SK-N-SH (cell line): ENCODE measurements around the gene ATP5PD. TPM values are rescaled to one million over a fixed set of nuclear protein-coding genes. Genes with fewer than 3 reads are reported as not detected.

Experiments
- CTCF ChIA-PET: fragments of 300-600, 350-600 bp; formaldehyde crosslinking; extraction: SDS; loops from one replicate; lab custom pipeline; 2021; lab: Yijun Ruan, JAX
- POLR2A ChIA-PET: fragments of 350-600 bp; sonication (Branson Sonifier 250); formaldehyde crosslinking; extraction: SDS; loops from one replicate; lab custom pipeline; 2020; ENCODE audit warnings: antibody characterized with exemption, inconsistent platforms; lab: Yijun Ruan, JAX
- DNase-seq: peaks from one replicate; pipeline ENCODE4 v3.0.0; 2012
- H2AFZ ChIP-seq: fragments of 200-600 bp; sonication (generic); 2 replicates; pipeline ENCODE4 v1.8.1; 2016; ENCODE audit warnings: antibody characterized with exemption, mild to moderate bottlenecking, low read depth
- H3F3A ChIP-seq: fragments of 200-600 bp; sonication (generic); replicated peaks from 2 replicates; pipeline ENCODE3; 2016; ENCODE audit warnings: antibody characterized with exemption, mild to moderate bottlenecking; ENCODE audit not compliant: insufficient read depth
- H3K27ac ChIP-seq, 2 experiments: fragments of 200-500 bp in 1 of 2; fragments of 200-600 bp in 1 of 2; sonication (Bioruptor generic) in 1 of 2; sonication (generic), shearing (Covaris generic) in 1 of 2; 2 replicates each; pipeline versions ENCODE4 v1.5.1 to v1.6.1; 2014 to 2016; ENCODE audit warnings: low read depth in 2 of 2, inconsistent platforms in 1 of 2, low read length in 1 of 2, mild to moderate bottlenecking in 1 of 2, mixed read lengths in 1 of 2
- H3K27me3 ChIP-seq: fragments of 200-600 bp; sonication (generic), shearing (Covaris generic); 2 replicates; pipeline ENCODE4 v1.6.1; 2016; ENCODE audit warnings: mixed run types; ENCODE audit not compliant: insufficient read depth
- H3K36me3 ChIP-seq, 2 experiments: fragments of 200-500 bp in 1 of 2; fragments of 200-600 bp in 1 of 2; sonication (Bioruptor generic) in 1 of 2; sonication (generic) in 1 of 2; replicated peaks in 1 of 2; 2 replicates each; pipeline versions ENCODE3 to v1.5.1; 2014 to 2016; ENCODE audit warnings: low read length in 1 of 2, mild to moderate bottlenecking in 1 of 2; ENCODE audit not compliant: insufficient read depth in 2 of 2, control insufficient read depth in 1 of 2
- H3K4me1 ChIP-seq, 2 experiments: fragments of 200-500 bp in 1 of 2; fragments of 200-600 bp in 1 of 2; sonication (Bioruptor generic) in 1 of 2; sonication (generic), shearing (Covaris generic) in 1 of 2; 2 replicates each; pipeline versions ENCODE4 v1.5.1 to v1.6.1; 2014 to 2016; ENCODE audit warnings: low read depth in 1 of 2, low read length in 1 of 2, mixed run types in 1 of 2; ENCODE audit not compliant: insufficient read depth in 2 of 2, control insufficient read depth in 1 of 2
- H3K4me2 ChIP-seq: fragments of 200-600 bp; sonication (generic), shearing (Covaris generic); 2 replicates; pipeline ENCODE4 v1.6.1; 2017; ENCODE audit warnings: mixed run types
- H3K4me3 ChIP-seq, 2 experiments: fragments of 200-500 bp in 1 of 2; fragments of 200-600 bp in 1 of 2; sonication (Bioruptor generic) in 1 of 2; sonication (generic), shearing (Covaris generic) in 1 of 2; 2 replicates each; pipeline versions ENCODE4 v1.5.1 to v1.8.1; 2014 to 2016; ENCODE audit warnings: low read depth in 2 of 2, inconsistent platforms in 1 of 2, low read length in 1 of 2, mild to moderate bottlenecking in 1 of 2, mixed read lengths in 1 of 2, moderate library complexity in 1 of 2
- H3K79me2 ChIP-seq: fragments of 200-600 bp; sonication (generic); 2 replicates; pipeline ENCODE4 v1.8.1; 2017; ENCODE audit warnings: mild to moderate bottlenecking; ENCODE audit not compliant: insufficient read depth
- H3K9ac ChIP-seq: fragments of 200-600 bp; sonication (generic); 2 replicates; pipeline ENCODE4 v1.6.1; 2017; ENCODE audit warnings: mixed run types
- H3K9me2 ChIP-seq: fragments of 200-600 bp; sonication (generic); 2 replicates; pipeline ENCODE4 v1.6.1; 2017; ENCODE audit warnings: mixed run types
- H3K9me3 ChIP-seq: fragments of 200-600 bp; sonication (generic); 2 replicates; pipeline ENCODE4 v1.6.1; 2017; ENCODE audit warnings: mixed run types, mild to moderate bottlenecking, moderate library complexity
- H4K20me1 ChIP-seq: fragments of 200-600 bp; sonication (generic); 2 replicates; pipeline ENCODE4 v1.6.1; 2017; ENCODE audit warnings: mild to moderate bottlenecking, mixed run types; ENCODE audit not compliant: insufficient read depth
- ELF1 ChIP-seq: IDR thresholded peaks from 2 replicates; pipeline ENCODE4 v1.4.0; 2012
- EZH2phosphoT487 ChIP-seq: fragments of 200-600 bp; sonication (generic); IDR thresholded peaks from 2 replicates; pipeline ENCODE4 v1.6.1; 2017; ENCODE audit warnings: low read depth, mixed run types, mild to moderate bottlenecking, antibody characterized with exemption, moderate library complexity, borderline replicate concordance
- GABPA ChIP-seq: IDR thresholded peaks from 2 replicates; pipeline ENCODE4 v1.4.0; 2012; ENCODE audit warnings: low read depth, mild to moderate bottlenecking
- GATA2 ChIP-seq: sonication (generic); formaldehyde crosslinking; IDR thresholded peaks from 2 replicates; pipeline ENCODE4 v1.5.0; 2020; ENCODE audit warnings: mild to moderate bottlenecking, missing genetic modification reagents
- MXI1 ChIP-seq: IDR thresholded peaks from 2 replicates; pipeline ENCODE4 v1.6.1; 2012; ENCODE audit warnings: mild to moderate bottlenecking, low read depth, low read length, improper control_type of control experiment
- NFIC ChIP-seq: IDR thresholded peaks from 2 replicates; pipeline ENCODE4 v1.4.0; 2012; ENCODE audit warnings: borderline replicate concordance
- NRF1 ChIP-seq: IDR thresholded peaks from 2 replicates; pipeline ENCODE4 v1.6.1; 2012; ENCODE audit warnings: low read depth, mild to moderate bottlenecking, low read length
- PBX3 ChIP-seq: IDR thresholded peaks from 2 replicates; pipeline ENCODE4; 2012
- POLR2AphosphoS5 ChIP-seq: IDR thresholded peaks from 2 replicates; pipeline ENCODE4 v1.6.1; 2012; ENCODE audit warnings: low read depth, low read length
- RAD21 ChIP-seq: IDR thresholded peaks from 2 replicates; pipeline ENCODE4 v1.6.1; 2012; ENCODE audit warnings: mild to moderate bottlenecking, low read length
- RCOR1 ChIP-seq: fragments of 150-350 bp; IDR thresholded peaks from 2 replicates; pipeline ENCODE4 v1.6.1; 2017; ENCODE audit warnings: antibody characterized with exemption, low read length
- RXRA ChIP-seq: IDR thresholded peaks from 2 replicates; pipeline ENCODE4 v1.4.0; 2012; ENCODE audit warnings: low read depth, mild to moderate bottlenecking, borderline replicate concordance
- TAF1 ChIP-seq: IDR thresholded peaks from 2 replicates; pipeline ENCODE4 v1.6.1; 2012; ENCODE audit warnings: low read depth, mild to moderate bottlenecking, low read length, moderate library complexity, borderline replicate concordance
- YY1 ChIP-seq: IDR thresholded peaks from 2 replicates; pipeline ENCODE4 v1.4.0; 2012; ENCODE audit warnings: low read depth, mild to moderate bottlenecking
- WGBS: methylation state at CpG from one replicate; pipeline ENCODE4 v1.1.6; 2017; ENCODE audit warnings: low lambda C conversion rate; 5-methylcytosine and 5-hydroxymethylcytosine counted together
- polyA plus RNA-seq, 3 experiments: library from polyadenylated mRNA; depleted of rRNA; stranded (reverse); fragments of >200 nt; gene quantifications; 2 replicates each; pipeline ENCODE4 v1.2.3, GENCODE V29; 2012
- TF ChIP-seq, protein P1 (sequence below): fragments of 150-350 bp; IDR thresholded peaks from 2 replicates; pipeline ENCODE4 v1.6.1; 2016; ENCODE audit warnings: mild to moderate bottlenecking, low read depth, low read length
- TF ChIP-seq, protein P2 (sequence below): fragments of 200-600 bp; sonication (generic); IDR thresholded peaks from 2 replicates; pipeline ENCODE4 v1.6.1; 2017; ENCODE audit warnings: antibody characterized with exemption, mild to moderate bottlenecking, moderate library complexity

The ATP5PD gene
- polyA plus RNA-seq, 1 of the 3 experiments (the other 2 are of a cell fraction) = 354 TPM

DNA sequence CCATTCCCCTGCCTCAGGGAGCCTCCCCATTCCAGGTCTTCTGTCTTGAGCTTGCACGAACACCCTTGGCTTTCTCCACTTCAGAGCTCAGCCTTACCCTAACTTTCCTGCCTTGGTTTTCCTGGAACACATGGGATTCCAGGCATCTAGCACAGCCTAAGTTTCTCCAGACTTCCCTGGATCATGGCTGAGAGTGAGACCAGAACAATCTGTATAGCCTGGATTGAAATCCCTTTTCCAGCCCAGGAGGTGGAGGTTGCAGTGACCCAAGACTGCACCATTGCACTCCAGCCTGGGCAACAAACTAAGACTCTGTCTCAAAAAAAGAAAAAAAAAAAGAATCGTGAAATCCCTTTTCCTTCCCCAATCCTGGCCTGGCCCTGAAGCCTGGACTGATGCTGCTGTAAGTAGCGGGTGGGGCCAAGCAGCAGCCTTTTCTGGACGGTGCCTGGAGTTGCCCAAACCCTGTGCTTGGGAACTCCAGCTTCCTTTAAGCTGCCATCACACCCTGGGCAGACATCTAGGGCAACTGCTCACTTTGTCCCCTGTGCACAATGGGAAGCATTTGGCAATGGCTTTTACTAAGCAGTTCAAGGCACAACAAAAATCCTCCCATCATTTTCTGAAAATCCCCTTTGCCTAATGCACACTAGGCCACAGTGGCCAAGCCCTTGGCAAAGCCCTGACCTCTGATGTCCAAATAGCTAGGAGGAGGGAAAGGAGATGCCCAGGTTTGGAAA is 29.0 kb upstream of the ATP5PD start (continued):
- TF ChIP-seq PBX3 (no peak), TAF1 (no peak), ELF1 (no peak), MXI1 (no peak), YY1 (no peak), EZH2phosphoT487 (no peak), GATA2 (no peak)
- TF ChIP-seq, protein P1, sequence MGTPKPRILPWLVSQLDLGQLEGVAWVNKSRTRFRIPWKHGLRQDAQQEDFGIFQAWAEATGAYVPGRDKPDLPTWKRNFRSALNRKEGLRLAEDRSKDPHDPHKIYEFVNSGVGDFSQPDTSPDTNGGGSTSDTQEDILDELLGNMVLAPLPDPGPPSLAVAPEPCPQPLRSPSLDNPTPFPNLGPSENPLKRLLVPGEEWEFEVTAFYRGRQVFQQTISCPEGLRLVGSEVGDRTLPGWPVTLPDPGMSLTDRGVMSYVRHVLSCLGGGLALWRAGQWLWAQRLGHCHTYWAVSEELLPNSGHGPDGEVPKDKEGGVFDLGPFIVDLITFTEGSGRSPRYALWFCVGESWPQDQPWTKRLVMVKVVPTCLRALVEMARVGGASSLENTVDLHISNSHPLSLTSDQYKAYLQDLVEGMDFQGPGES = no peak
- TF ChIP-seq, all 33 proteins: peak for 0

DNA sequence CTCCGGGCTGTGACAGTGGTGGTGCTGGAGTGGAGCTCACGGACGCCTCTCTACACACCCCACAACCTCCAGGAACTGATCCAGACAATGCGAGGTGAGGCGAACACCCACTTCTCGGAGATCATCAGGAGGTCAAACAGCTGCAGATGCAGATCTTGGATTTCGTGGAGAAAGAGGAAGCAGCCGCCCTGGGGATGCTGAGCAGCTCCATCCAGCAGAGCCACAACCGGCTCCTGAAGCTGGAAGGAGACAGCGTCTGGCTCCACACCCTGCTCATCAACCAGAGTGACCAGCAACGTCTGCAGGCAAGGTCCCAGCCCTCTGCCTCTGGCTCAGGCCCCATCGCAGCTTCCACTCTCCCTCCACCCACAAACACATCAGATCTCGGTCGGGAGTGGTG is 27.8 kb upstream of the ATP5PD start:
- no peaks in the 10 kb centered on the region for H3K9me2 ChIP-seq
- CTCF ChIA-PET = interaction anchor here (0.9 to 2.7 kb wide), 6 partner anchors 14 to 127 kb away, joined by 3 to 9 read pairs (median 6); no protein-coding TSS in a partner anchor
- WGBS = 73% methylated on average over 12 of the region's 14 CpGs
- no peak overlapping the region for H3K4me2 ChIP-seq
- H2AFZ ChIP-seq = no peak overlapping the region
- no peaks in the 10 kb centered on the region for H4K20me1 ChIP-seq
- no peak overlapping the region for H3K27ac ChIP-seq
- H3K4me1 ChIP-seq = peaks cover 5 to 17% of the 10 kb centered on the region in 2 experiments; a peak in 3 of 4 replicates
- no peak for TF ChIP-seq RCOR1
- no peak for TF ChIP-seq NFIC
- no peak for TF ChIP-seq POLR2AphosphoS5
- TF ChIP-seq RAD21 = no peak
- TF ChIP-seq GABPA = no peak
- no peak for TF ChIP-seq PBX3
- no peak for TF ChIP-seq TAF1
- TF ChIP-seq, protein P2, sequence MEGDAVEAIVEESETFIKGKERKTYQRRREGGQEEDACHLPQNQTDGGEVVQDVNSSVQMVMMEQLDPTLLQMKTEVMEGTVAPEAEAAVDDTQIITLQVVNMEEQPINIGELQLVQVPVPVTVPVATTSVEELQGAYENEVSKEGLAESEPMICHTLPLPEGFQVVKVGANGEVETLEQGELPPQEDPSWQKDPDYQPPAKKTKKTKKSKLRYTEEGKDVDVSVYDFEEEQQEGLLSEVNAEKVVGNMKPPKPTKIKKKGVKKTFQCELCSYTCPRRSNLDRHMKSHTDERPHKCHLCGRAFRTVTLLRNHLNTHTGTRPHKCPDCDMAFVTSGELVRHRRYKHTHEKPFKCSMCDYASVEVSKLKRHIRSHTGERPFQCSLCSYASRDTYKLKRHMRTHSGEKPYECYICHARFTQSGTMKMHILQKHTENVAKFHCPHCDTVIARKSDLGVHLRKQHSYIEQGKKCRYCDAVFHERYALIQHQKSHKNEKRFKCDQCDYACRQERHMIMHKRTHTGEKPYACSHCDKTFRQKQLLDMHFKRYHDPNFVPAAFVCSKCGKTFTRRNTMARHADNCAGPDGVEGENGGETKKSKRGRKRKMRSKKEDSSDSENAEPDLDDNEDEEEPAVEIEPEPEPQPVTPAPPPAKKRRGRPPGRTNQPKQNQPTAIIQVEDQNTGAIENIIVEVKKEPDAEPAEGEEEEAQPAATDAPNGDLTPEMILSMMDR = no peak
- TF ChIP-seq RXRA = no peak
- no peak for TF ChIP-seq GATA2
- no peak for TF ChIP-seq NRF1
- TF ChIP-seq, all 33 proteins: peak for 0
- peak; percentile 41 for DNase-seq
- Histone ChIP-seq H3K9me3 (no peaks in the 10 kb centered on the region), H3K27me3 (no peaks in the 10 kb centered on the region), H3K4me3 (no peak overlapping the region), H3K36me3 (no peaks in the 10 kb centered on the region), H3K79me2 (no peaks in the 10 kb centered on the region), H3F3A (peaks cover 4% of the 10 kb centered on the region), H3K9ac (no peak overlapping the region)
- POLR2A ChIA-PET = interaction anchor here (0.6 to 1.3 kb wide), 2 partner anchors 12 to 155 kb away, joined by 3 to 4 read pairs; no protein-coding TSS in a partner anchor
